GM12878 (cell line): Measurements from ENCODE around the gene DTX4. TPM values are rescaled to one million over a fixed set of nuclear protein-coding genes. Genes with fewer than 3 reads are reported as not detected.

ENCODE experiments used
- CUX1 ChIP-seq: IDR thresholded peaks from 2 replicates; pipeline ENCODE4 v1.6.1; 2012; ENCODE audit warnings: improper control_type of control experiment, low read depth, low read length; ENCODE audit not compliant: insufficient replicate concordance
- HCFC1 ChIP-seq: fragments of 150-350 bp; IDR thresholded peaks from 2 replicates; pipeline ENCODE4 v1.6.1; 2014; ENCODE audit warnings: low read length
- HDAC2 ChIP-seq: fragments of 200-600 bp; sonication (generic); IDR thresholded peaks from 2 replicates; pipeline ENCODE4 v1.6.1; 2017
- NFIC ChIP-seq: IDR thresholded peaks from 2 replicates; pipeline ENCODE4 v1.6.1; 2012; ENCODE audit warnings: low read depth, mild to moderate bottlenecking, inconsistent platforms, low read length, moderate library complexity
- NR2C1 ChIP-seq: fragments of 450-650 bp; IDR thresholded peaks from 2 replicates; pipeline ENCODE4 v1.6.1; 2017; ENCODE audit warnings: antibody characterized with exemption, mild to moderate bottlenecking, moderate library complexity
- PKNOX1 ChIP-seq: fragments of 450-650 bp; IDR thresholded peaks from 2 replicates; pipeline ENCODE4 v1.6.1; 2016; ENCODE audit warnings: mild to moderate bottlenecking
- SREBF2 ChIP-seq: IDR thresholded peaks from 2 replicates; pipeline ENCODE4 v1.6.1; 2012; ENCODE audit warnings: mild to moderate bottlenecking, low read length
- SRF ChIP-seq, 2 experiments: IDR thresholded peaks; 2 replicates each; pipeline ENCODE4 v1.6.1; 2011; ENCODE audit warnings: low read depth in 2 of 2, low read length in 2 of 2, mild to moderate bottlenecking in 1 of 2, moderate library complexity in 1 of 2
- ZBTB11 ChIP-seq: fragments of 450-650 bp; formaldehyde crosslinking; IDR thresholded peaks from 2 replicates; pipeline ENCODE4 v1.5.0; 2022; ENCODE audit warnings: mild to moderate bottlenecking, missing genetic modification characterization
- polyA plus RNA-seq, 11 experiments: library from polyadenylated mRNA; depleted of rRNA in 4 of 11; unstranded in 6 of 11; stranded (reverse) in 5 of 11; fragments of >200 nt; fragmentation: Nextera tagmentation in 4 of 11; fragmentation: Illumina TruSeq in 1 of 11; extraction: Ambion mirVana in 4 of 11; extraction: Trizol in 1 of 11; gene quantifications; 1 replicate in 1 of 11; 2 replicates in 10 of 11; pipeline versions ENCODE4 v1.2.1 to v1.2.3, GENCODE V29; 2011 to 2016; ENCODE audit warnings: inconsistent platforms in 2 of 11, missing spikeins in 2 of 11, low read depth in 1 of 11
- total RNA-seq, 4 experiments: library from RNA; depleted of rRNA in 3 of 4; stranded (reverse); fragments of >200 nt in 3 of 4; fragmentation: Illumina TruSeq in 1 of 4; extraction: Trizol in 1 of 4; gene quantifications; 2 replicates each; pipeline versions ENCODE4 v1.2.1 to v1.2.3, GENCODE V29; 2013 to 2021
- TF ChIP-seq, protein P1 (sequence below): fragments of 150-350 bp; IDR thresholded peaks from 2 replicates; pipeline ENCODE4 v1.6.1; 2016; ENCODE audit warnings: low read depth, low read length
- TF ChIP-seq, protein P2 (sequence below): fragments of 450-650 bp; IDR thresholded peaks from 2 replicates; pipeline ENCODE4 v1.6.1; 2017; ENCODE audit warnings: antibody characterized with exemption, mild to moderate bottlenecking, moderate library complexity

DTX4 gene
- total and polyA plus RNA-seq, 10 of the 15 experiments (the other 5 are each of a cell fraction or from before 2014, with no cell fraction given) = 3.8 to 25.8 (median 10.5) TPM

- TF ChIP-seq ZBTB11 (no peak), HDAC2 (no peak), NR2C1 (no peak), SREBF2 (no peak), SRF (IDR thresholded peaks at IDR 0.05; ENCODE audit: low read depth in 2 of 2, low read length in 2 of 2) (0 out of 4 replicates have a peak, but pooled peaks of 1 of the 2 experiments have one; percentile 33), NFIC (peak; percentile 86), PKNOX1 (0 out of 2 replicates have a peak, but pooled peaks have one; percentile 8), HCFC1 (no peak), CUX1 (no peak)
- TF ChIP-seq, protein P1, sequence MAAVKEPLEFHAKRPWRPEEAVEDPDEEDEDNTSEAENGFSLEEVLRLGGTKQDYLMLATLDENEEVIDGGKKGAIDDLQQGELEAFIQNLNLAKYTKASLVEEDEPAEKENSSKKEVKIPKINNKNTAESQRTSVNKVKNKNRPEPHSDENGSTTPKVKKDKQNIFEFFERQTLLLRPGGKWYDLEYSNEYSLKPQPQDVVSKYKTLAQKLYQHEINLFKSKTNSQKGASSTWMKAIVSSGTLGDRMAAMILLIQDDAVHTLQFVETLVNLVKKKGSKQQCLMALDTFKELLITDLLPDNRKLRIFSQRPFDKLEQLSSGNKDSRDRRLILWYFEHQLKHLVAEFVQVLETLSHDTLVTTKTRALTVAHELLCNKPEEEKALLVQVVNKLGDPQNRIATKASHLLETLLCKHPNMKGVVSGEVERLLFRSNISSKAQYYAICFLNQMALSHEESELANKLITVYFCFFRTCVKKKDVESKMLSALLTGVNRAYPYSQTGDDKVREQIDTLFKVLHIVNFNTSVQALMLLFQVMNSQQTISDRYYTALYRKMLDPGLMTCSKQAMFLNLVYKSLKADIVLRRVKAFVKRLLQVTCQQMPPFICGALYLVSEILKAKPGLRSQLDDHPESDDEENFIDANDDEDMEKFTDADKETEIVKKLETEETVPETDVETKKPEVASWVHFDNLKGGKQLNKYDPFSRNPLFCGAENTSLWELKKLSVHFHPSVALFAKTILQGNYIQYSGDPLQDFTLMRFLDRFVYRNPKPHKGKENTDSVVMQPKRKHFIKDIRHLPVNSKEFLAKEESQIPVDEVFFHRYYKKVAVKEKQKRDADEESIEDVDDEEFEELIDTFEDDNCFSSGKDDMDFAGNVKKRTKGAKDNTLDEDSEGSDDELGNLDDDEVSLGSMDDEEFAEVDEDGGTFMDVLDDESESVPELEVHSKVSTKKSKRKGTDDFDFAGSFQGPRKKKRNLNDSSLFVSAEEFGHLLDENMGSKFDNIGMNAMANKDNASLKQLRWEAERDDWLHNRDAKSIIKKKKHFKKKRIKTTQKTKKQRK = no peak
- TF ChIP-seq, protein P2, sequence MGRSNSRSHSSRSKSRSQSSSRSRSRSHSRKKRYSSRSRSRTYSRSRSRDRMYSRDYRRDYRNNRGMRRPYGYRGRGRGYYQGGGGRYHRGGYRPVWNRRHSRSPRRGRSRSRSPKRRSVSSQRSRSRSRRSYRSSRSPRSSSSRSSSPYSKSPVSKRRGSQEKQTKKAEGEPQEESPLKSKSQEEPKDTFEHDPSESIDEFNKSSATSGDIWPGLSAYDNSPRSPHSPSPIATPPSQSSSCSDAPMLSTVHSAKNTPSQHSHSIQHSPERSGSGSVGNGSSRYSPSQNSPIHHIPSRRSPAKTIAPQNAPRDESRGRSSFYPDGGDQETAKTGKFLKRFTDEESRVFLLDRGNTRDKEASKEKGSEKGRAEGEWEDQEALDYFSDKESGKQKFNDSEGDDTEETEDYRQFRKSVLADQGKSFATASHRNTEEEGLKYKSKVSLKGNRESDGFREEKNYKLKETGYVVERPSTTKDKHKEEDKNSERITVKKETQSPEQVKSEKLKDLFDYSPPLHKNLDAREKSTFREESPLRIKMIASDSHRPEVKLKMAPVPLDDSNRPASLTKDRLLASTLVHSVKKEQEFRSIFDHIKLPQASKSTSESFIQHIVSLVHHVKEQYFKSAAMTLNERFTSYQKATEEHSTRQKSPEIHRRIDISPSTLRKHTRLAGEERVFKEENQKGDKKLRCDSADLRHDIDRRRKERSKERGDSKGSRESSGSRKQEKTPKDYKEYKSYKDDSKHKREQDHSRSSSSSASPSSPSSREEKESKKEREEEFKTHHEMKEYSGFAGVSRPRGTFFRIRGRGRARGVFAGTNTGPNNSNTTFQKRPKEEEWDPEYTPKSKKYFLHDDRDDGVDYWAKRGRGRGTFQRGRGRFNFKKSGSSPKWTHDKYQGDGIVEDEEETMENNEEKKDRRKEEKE = no peak
These were observed 36.1 kb downstream of the DTX4 start (continued) for GRCh38 chr11:59207988-59208451.
